Heart right ventricle (tissue), 16 donors: ENCODE measurements around the gene TECTA. TPM values are rescaled to one million over a fixed set of nuclear protein-coding genes. Genes with fewer than 3 reads are reported as not detected.

Experiments
- ATAC-seq, 8 donors: fragments of 200-7000 bp; cut with Tn5 transposase; one replicate each; pipeline ENCODE4 v1.9.1; 2020; ENCODE audit warnings: mild to moderate bottlenecking in 8 of 8, moderate library complexity in 8 of 8, moderate number of reproducible peaks in 1 of 8
- DNase-seq, 2 donors: peaks; one replicate each; pipeline ENCODE4 v3.0.0-alpha.2; 2020
- H3K27ac ChIP-seq, 10 donors: fragments of 200-600 bp; sonication (generic) in 2 of 10; one replicate each; pipeline versions ENCODE4 v1.5.0 to v1.8.0; 2020 to 2022; ENCODE audit warnings: mild to moderate bottlenecking in 3 of 10
- H3K27me3 ChIP-seq, 7 donors: fragments of 200-600 bp; one replicate each; pipeline ENCODE4 v1.8.0; 2021 to 2022; ENCODE audit warnings: mild to moderate bottlenecking in 2 of 7
- H3K36me3 ChIP-seq, 9 donors: fragments of 200-600 bp; sonication (generic) in 1 of 9; one replicate each; pipeline versions ENCODE4 v1.5.0 to v1.8.0; 2020 to 2022; ENCODE audit warnings: mild to moderate bottlenecking in 2 of 9
- H3K4me1 ChIP-seq, 9 donors: fragments of 200-600 bp; sonication (generic) in 1 of 9; one replicate each; pipeline versions ENCODE4 v1.5.0 to v1.8.0; 2020 to 2022; ENCODE audit warnings: mild to moderate bottlenecking in 4 of 9
- H3K4me3 ChIP-seq, 10 donors: fragments of 200-600 bp; sonication (generic) in 2 of 10; one replicate each; pipeline versions ENCODE4 v1.5.0 to v1.8.0; 2020 to 2022; ENCODE audit warnings: mild to moderate bottlenecking in 7 of 10, moderate library complexity in 2 of 10
- H3K9me3 ChIP-seq, 11 donors: fragments of 200-600 bp in 10 of 11; sonication (generic) in 2 of 11; one replicate each; pipeline versions ENCODE4 v1.5.0 to v1.8.0; 2013 to 2022; ENCODE audit warnings: mild to moderate bottlenecking in 2 of 11, control low read depth in 1 of 11, moderate library complexity in 1 of 11
- CTCF ChIP-seq, 9 donors: fragments of 200-600 bp; sonication (generic) in 2 of 9; IDR thresholded peaks; one replicate each; pipeline versions ENCODE4 v1.5.0 to v1.8.0; 2021 to 2022; ENCODE audit warnings: antibody characterized with exemption in 9 of 9, mild to moderate bottlenecking in 5 of 9, moderate library complexity in 1 of 9
- WGBS, 2 donors: extraction: QIAGEN DNeasy Blood & Tissue Kit; methylation state at CpG; one replicate each; pipeline ENCODE4 v1.1.7; 2013; ENCODE audit warnings: inconsistent platforms in 1 of 2; 5-methylcytosine and 5-hydroxymethylcytosine counted together
- intact Hi-C, 10 donors: fragments of 100-400 bp; cut with DNase I; formaldehyde crosslinking; loops; one replicate each; pipeline versions ENCODE4 v1.11.1 to v1.14.2; 2022
- polyA plus RNA-seq, 2 donors: library from polyadenylated mRNA; stranded (reverse); fragments of 200-250 nt; gene quantifications; one replicate each; pipeline ENCODE4 v1.2.3, GENCODE V29; 2013
- total RNA-seq, 10 donors: library from RNA; stranded (reverse); fragmentation: NEBNext Ultra II Directional in 3 of 10; extraction: Animal tissue kit (Norgen Biotek cat#: 25700) in 3 of 10; gene quantifications; one replicate each; pipeline versions ENCODE4 v1.2.1 to v1.2.4, GENCODE V29; 2021 to 2023
- donor health status: Arrhythmogenic right ventricular cardiomyopathy.
- donor health status: ischemic (EF 13 %, LVEDD 7.1; RV severe dilation, severe dysfunction).
- donor health status: healthy with polysubstance abuse.
- donor health status: DM: no; HTN: yes; CAD: no.
- donor health status: DM: no; HTN: no; CAD: no.
- donor health status: ischemic (EF 25% LVEDD 6.9; RV normal size, moderate dysfunction).
- donor health status: ischemic (EF 25% LVEDD 5.7; RV mildly dilated, moderate dysfunction).
- donor health status: healthy.
- donor health status: DM: yes; HTN: yes; CAD: no.
- donor health status: Ischemic cardiomyopathy.
- donor health status: ischemic (EF 35%, LVEDD 5.7; RV mildly dilated, moderate dysfunction).
- donor health status: nonischemic (EF 11% LVEDD 7.7; RV severe dilation, severe dysfunction).
- donor health status: DM: yes; HTN: yes; CAD: no.
- donor health status: PGD.
- donor health status: ischemic (EF 29% LVEDD 5.4; RV normal size, mild dysfunction).
- donor health status: nonischemic (EF 23%, LVEDD 6.1; RV moderate dilation, normal function).

Gene TECTA
- total and polyA plus RNA-seq, 12 donors = 0.38 to 1.9 (median 1.1) TPM

- no peak for DNase-seq
- no peak overlapping the region for H3K27ac ChIP-seq
- no peak for ATAC-seq
- intact Hi-C loops = no loop called here
- 81 to 89% methylated on average over 3 of the region's 3 CpGs for WGBS, 2 donors
- peaks cover 0 to 14% (median 0%) of the 10 kb centered on the region in 7 donors for H3K27me3 ChIP-seq
- no peaks in the 10 kb centered on the region for H3K9me3 ChIP-seq
- H3K36me3 ChIP-seq = no peaks in the 10 kb centered on the region
- H3K4me3 ChIP-seq = no peak overlapping the region
- peaks cover 0 to 6% (median 0%) of the 10 kb centered on the region in 9 donors for H3K4me1 ChIP-seq
- no peak for TF ChIP-seq CTCF (IDR thresholded peaks at IDR 0.05)
These were observed 111.7 kb downstream of the TECTA start for GRCh38 chr11:121212536-121213361.

GRCh38 chr11:121213362-121213893 lies 112.4 kb downstream of the TECTA start:
- peaks cover 0 to 14% (median 0%) of the 10 kb centered on the region in 7 donors for H3K27me3 ChIP-seq
- intact Hi-C loops = no loop called here
- no peak overlapping the region for H3K27ac ChIP-seq
- H3K4me1 ChIP-seq = peaks cover 0 to 6% (median 0%) of the 10 kb centered on the region in 9 donors
- H3K36me3 ChIP-seq = no peaks in the 10 kb centered on the region
- no peak overlapping the region for H3K4me3 ChIP-seq
- no peaks in the 10 kb centered on the region for H3K9me3 ChIP-seq
- TF ChIP-seq CTCF (IDR thresholded peaks at IDR 0.05) = no peak
- ATAC-seq (no peak), DNase-seq (no peak)
- 58 to 73% methylated on average over 3 of the region's 3 CpGs for WGBS, 2 donors

GRCh38 chr11:121214861-121215260 lies 113.8 kb downstream of the TECTA start:
- no peak overlapping the region for H3K4me3 ChIP-seq
- no peaks in the 10 kb centered on the region for H3K36me3 ChIP-seq
- H3K27ac ChIP-seq = no peak overlapping the region
- peaks cover 0 to 8% (median 0%) of the 10 kb centered on the region in 7 donors for H3K27me3 ChIP-seq
- DNase-seq (no peak), ATAC-seq (no peak)
- peaks cover 0 to 6% (median 0%) of the 10 kb centered on the region in 9 donors for H3K4me1 ChIP-seq
- H3K9me3 ChIP-seq = no peaks in the 10 kb centered on the region
- no peak for TF ChIP-seq CTCF (IDR thresholded peaks at IDR 0.05)
- intact Hi-C loops = loop anchor here in 1 of 10 donors (1.0 kb wide), 1 partner anchor 35 kb away; no protein-coding TSS in a partner anchor

- no peak overlapping the region for H3K27ac ChIP-seq
- no peak for ATAC-seq
- no peaks in the 10 kb centered on the region for H3K4me1 ChIP-seq
- H3K36me3 ChIP-seq = no peaks in the 10 kb centered on the region
- 52 to 55% methylated on average over 5 of the region's 5 CpGs for WGBS, 2 donors
- no peak overlapping the region for H3K4me3 ChIP-seq
- intact Hi-C loops = no loop called here
- peaks cover 0 to 10% (median 0%) of the 10 kb centered on the region in 7 donors for H3K27me3 ChIP-seq
- H3K9me3 ChIP-seq = no peaks in the 10 kb centered on the region
- DNase-seq = no peak
- no peak for TF ChIP-seq CTCF (IDR thresholded peaks at IDR 0.05)
These were observed 120.6 kb downstream of the TECTA start for GRCh38 chr11:121221496-121222200.
